ENCODE data around the gene GCN1. TPM values are rescaled to one million over a fixed set of nuclear protein-coding genes. Genes with fewer than 3 reads are reported as not detected.

The GCN1 gene
- total RNA-seq, 6 donors from 2014 or later: 48.1 to 140 (median 69.6) TPM

- H3K4me3 ChIP-seq: no peak overlapping the region
- H3K36me3 ChIP-seq: peaks cover 0 to 28% (median 17%) of the 10 kb centered on the region in 4 donors
- no peaks in the 10 kb centered on the region for H3K9me3 ChIP-seq
- no peak for ATAC-seq (ENCODE audit: low FRiP score in 2 of 2)
- WGBS, 2 donors: 87 to 100% methylated on average over 1 to 2 of the region's 2 CpGs
- H3K4me1 ChIP-seq: peaks cover 9 to 17% (median 14%) of the 10 kb centered on the region in 4 donors
- TF ChIP-seq EP300 (IDR thresholded peaks at IDR 0.05) (no peak), POLR2AphosphoS5 (IDR thresholded peaks at IDR 0.05) (no peak), CTCF (IDR thresholded peaks at IDR 0.05) (no peak), POLR2A (IDR thresholded peaks at IDR 0.05) (no peak)
- H3K27me3 ChIP-seq: no peaks in the 10 kb centered on the region
- H3K27ac ChIP-seq: no peak overlapping the region
- no peak for DNase-seq
Measured at GRCh38 chr12:120089796-120090195, 104.7 kb downstream of the GCN1 start.

DNA sequence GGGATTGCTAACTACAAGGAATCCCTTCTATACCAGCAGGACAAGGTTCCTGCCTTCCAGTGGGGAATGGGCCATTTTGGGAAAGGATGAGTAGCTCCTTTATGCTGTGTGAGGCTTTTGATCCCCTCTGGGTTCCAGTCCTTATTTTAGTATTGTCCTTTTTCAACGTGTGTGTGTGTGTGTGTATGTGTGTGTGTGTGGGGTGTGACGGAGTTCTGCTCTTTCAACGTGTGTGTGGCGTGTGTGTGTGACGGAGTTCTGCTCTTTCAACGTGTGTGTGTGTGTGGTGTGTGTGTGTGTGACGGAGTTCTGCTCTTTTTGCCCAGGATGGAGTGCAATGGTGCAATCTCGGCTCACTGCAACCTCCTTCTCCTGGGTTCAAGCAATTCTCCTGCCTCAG, 105.4 kb downstream of the GCN1 start:
- no peak overlapping the region for H3K4me3 ChIP-seq
- peaks cover 9 to 17% (median 14%) of the 10 kb centered on the region in 4 donors for H3K4me1 ChIP-seq
- H3K27me3 ChIP-seq: no peaks in the 10 kb centered on the region
- H3K36me3 ChIP-seq: peaks cover 0 to 22% (median 12%) of the 10 kb centered on the region in 4 donors
- ATAC-seq (ENCODE audit: low FRiP score in 2 of 2): no peak
- DNase-seq: no peak
- H3K27ac ChIP-seq: no peak overlapping the region
- 23 to 30% methylated on average over 8 of the region's 8 CpGs for WGBS, 2 donors
- H3K9me3 ChIP-seq: no peaks in the 10 kb centered on the region
- TF ChIP-seq POLR2A (IDR thresholded peaks at IDR 0.05) (no peak), POLR2AphosphoS5 (IDR thresholded peaks at IDR 0.05) (no peak), CTCF (IDR thresholded peaks at IDR 0.05) (no peak)

- peak overlapping the region; percentile 28 to 80 (median 74) for H3K27ac ChIP-seq
- H3K9me3 ChIP-seq: no peaks in the 10 kb centered on the region
Measured at GRCh38 chr12:120086801-120087621, 107.5 kb downstream of the GCN1 start.

DNA sequence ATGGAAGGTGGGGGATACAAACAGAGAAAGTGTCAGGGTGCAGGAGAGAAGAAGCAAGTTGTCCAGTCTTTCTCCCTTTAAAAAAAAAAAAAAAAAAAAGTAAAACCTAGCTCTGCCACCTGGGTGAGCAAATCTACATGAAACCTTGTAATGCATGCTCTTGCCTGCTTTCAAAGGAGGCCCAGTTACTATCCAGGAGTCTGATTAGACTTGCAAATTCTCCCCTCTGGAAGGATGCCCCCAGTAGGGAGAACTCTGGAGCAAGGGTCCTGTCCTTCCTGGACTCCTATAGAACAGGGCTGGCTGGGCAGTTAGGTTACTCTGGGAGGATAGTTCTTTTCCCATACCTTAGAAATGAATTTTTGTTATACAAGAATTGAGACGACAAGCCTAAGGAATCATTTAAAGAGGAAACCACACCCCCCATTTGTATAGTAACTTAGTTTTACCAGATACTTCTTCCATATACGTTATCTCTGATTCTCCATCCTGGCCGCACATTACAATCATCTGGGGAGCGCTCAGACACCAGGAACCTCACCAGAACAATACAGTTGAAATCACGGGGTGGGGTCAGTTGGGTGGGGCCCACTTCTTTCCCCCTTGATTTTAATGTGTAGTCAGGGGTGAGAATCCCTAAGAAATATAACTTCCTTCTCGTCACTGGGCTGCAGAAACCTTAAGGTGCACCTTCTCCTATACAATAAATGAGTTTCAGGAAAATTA, 108.4 kb downstream of the GCN1 start:
- ATAC-seq (ENCODE audit: low FRiP score in 2 of 2): no peak
- no peaks in the 10 kb centered on the region for H3K36me3 ChIP-seq
- H3K27ac ChIP-seq: peak overlapping the region in 2 of 4 donors; percentile 28 to 80
- no peak for DNase-seq
- H3K27me3 ChIP-seq: no peaks in the 10 kb centered on the region
- peak overlapping the region in 1 of 4 donors; percentile 42 for H3K4me3 ChIP-seq
- TF ChIP-seq EP300 (IDR thresholded peaks at IDR 0.05) (no peak), CTCF (IDR thresholded peaks at IDR 0.05) (no peak), POLR2A (IDR thresholded peaks at IDR 0.05) (no peak), POLR2AphosphoS5 (IDR thresholded peaks at IDR 0.05) (no peak)
- 56 to 67% methylated on average over 6 of the region's 6 CpGs for WGBS, 2 donors
- no peaks in the 10 kb centered on the region for H3K9me3 ChIP-seq
- peaks cover 9 to 17% (median 14%) of the 10 kb centered on the region in 4 donors for H3K4me1 ChIP-seq

More at GRCh38 chr12:120086801-120087621, 107.5 kb downstream of the GCN1 start:
- DNase-seq (peak; percentile 99 to 100), ATAC-seq (ENCODE audit: low FRiP score in 2 of 2) (peak; percentile 97 to 98)
- no peaks in the 10 kb centered on the region for H3K27me3 ChIP-seq
- TF ChIP-seq POLR2AphosphoS5 (IDR thresholded peaks at IDR 0.05): peak; percentile 81 to 85
- TF ChIP-seq POLR2A (IDR thresholded peaks at IDR 0.05): peak in 2 of 4 donors; percentile 34 to 46
- TF ChIP-seq CTCF (IDR thresholded peaks at IDR 0.05): peak; percentile 94 to 100 (median 99)
- TF ChIP-seq EP300 (IDR thresholded peaks at IDR 0.05): peak in 1 of 4 donors; percentile 66
- 0% methylated on average over 21 to 36 of the region's 55 CpGs for WGBS, 2 donors
- H3K36me3 ChIP-seq: peaks cover 0 to under 1% (median under 1%) of the 10 kb centered on the region in 4 donors
- H3K4me1 ChIP-seq: peaks cover 9 to 17% (median 14%) of the 10 kb centered on the region in 4 donors
- H3K4me3 ChIP-seq: peak overlapping the region in 3 of 4 donors; percentile 31 to 43 (median 42)

All from upper lobe of left lung (tissue), 6 donors.